ENCODE measurements around the gene LYPD3.

Gene LYPD3

DNA sequence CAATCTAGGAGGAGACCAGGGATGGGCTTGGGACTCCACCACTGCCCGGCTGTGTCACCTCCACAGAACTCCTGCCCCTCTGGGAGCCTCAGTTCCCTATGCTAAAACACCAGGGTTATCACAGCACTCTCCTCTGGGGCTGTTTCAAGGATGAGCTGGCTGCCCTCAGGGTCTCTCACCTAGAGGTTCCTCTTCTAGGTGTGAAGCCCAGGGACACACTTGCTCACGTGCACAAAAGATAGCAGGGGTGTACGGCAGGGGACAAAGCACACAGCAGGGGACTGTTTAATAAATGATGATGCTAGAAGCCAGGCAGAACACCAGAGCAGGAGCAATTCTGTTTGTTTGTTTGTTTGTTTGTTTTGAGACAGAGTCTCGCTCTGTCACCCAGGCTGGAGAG lies 16.8 kb upstream of the LYPD3 start:
- no peak overlapping the region for H3K4me3 ChIP-seq (ENCODE audit: low read depth, low read length)
- ChIA-PET CTCF (interaction anchor here (1.5 kb wide), 1 partner anchor 35 kb away, joined by 6 read pairs; no protein-coding TSS in a partner anchor), POLR2A (no interaction called here)
- TF ChIP-seq, protein P1, sequence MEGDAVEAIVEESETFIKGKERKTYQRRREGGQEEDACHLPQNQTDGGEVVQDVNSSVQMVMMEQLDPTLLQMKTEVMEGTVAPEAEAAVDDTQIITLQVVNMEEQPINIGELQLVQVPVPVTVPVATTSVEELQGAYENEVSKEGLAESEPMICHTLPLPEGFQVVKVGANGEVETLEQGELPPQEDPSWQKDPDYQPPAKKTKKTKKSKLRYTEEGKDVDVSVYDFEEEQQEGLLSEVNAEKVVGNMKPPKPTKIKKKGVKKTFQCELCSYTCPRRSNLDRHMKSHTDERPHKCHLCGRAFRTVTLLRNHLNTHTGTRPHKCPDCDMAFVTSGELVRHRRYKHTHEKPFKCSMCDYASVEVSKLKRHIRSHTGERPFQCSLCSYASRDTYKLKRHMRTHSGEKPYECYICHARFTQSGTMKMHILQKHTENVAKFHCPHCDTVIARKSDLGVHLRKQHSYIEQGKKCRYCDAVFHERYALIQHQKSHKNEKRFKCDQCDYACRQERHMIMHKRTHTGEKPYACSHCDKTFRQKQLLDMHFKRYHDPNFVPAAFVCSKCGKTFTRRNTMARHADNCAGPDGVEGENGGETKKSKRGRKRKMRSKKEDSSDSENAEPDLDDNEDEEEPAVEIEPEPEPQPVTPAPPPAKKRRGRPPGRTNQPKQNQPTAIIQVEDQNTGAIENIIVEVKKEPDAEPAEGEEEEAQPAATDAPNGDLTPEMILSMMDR (IDR thresholded peaks at IDR 0.05; ENCODE audit: insufficient read depth, low read length, missing control alignments) = no peak
- DNase-seq (ENCODE audit: low read depth, low spot score) = no peak

GRCh38 chr19:43481701-43482100 lies 16.3 kb upstream of the LYPD3 start:
- TF ChIP-seq, protein P1 (IDR thresholded peaks at IDR 0.05; ENCODE audit: insufficient read depth, low read length, missing control alignments) = no peak
- ChIA-PET CTCF (interaction anchor here (1.5 kb wide), 1 partner anchor 35 kb away, joined by 6 read pairs; no protein-coding TSS in a partner anchor), POLR2A (no interaction called here)
- DNase-seq (ENCODE audit: low read depth, low spot score) = no peak
- no peak overlapping the region for H3K4me3 ChIP-seq (ENCODE audit: low read depth, low read length)

- POLR2A ChIA-PET = no interaction called here
- no peak overlapping the region for H3K4me3 ChIP-seq (ENCODE audit: low read depth, low read length)
- TF ChIP-seq, protein P1 (IDR thresholded peaks at IDR 0.05; ENCODE audit: insufficient read depth, low read length, missing control alignments) = no peak
- CTCF ChIA-PET = interaction anchor here (3.4 kb wide), 1 partner anchor 33 kb away, joined by 16 read pairs; no protein-coding TSS in a partner anchor
- DNase-seq (ENCODE audit: low read depth, low spot score) = no peak
Measured at GRCh38 chr19:43480574-43480973, 15.2 kb upstream of the LYPD3 start.

- CTCF ChIA-PET = interaction anchor here (0.9 to 3.4 kb wide), 2 partner anchors 32 to 40 kb away, joined by 3 to 16 read pairs; no protein-coding TSS in a partner anchor
- POLR2A ChIA-PET = no interaction called here
- no peak overlapping the region for H3K4me3 ChIP-seq (ENCODE audit: low read depth, low read length)
- no peak for DNase-seq (ENCODE audit: low read depth, low spot score)
- TF ChIP-seq, protein P1 (IDR thresholded peaks at IDR 0.05; ENCODE audit: insufficient read depth, low read length, missing control alignments) = no peak
Measured at GRCh38 chr19:43479961-43480561, 14.7 kb upstream of the LYPD3 start.

- ChIA-PET POLR2A (no interaction called here), CTCF (interaction anchor here (0.9 to 3.4 kb wide), 2 partner anchors 31 to 40 kb away, joined by 3 to 16 read pairs; no protein-coding TSS in a partner anchor)
- H3K4me3 ChIP-seq (ENCODE audit: low read depth, low read length) = no peak overlapping the region
- no peak for DNase-seq (ENCODE audit: low read depth, low spot score)
- TF ChIP-seq, protein P1 (IDR thresholded peaks at IDR 0.05; ENCODE audit: insufficient read depth, low read length, missing control alignments) = no peak
Measured at GRCh38 chr19:43479226-43479625, 13.8 kb upstream of the LYPD3 start.

GRCh38 chr19:43478323-43478722 lies 12.9 kb upstream of the LYPD3 start:
- POLR2A ChIA-PET = no interaction called here
- TF ChIP-seq, protein P1 (IDR thresholded peaks at IDR 0.05; ENCODE audit: insufficient read depth, low read length, missing control alignments) = no peak
- no peak for DNase-seq (ENCODE audit: low read depth, low spot score)
- CTCF ChIA-PET = interaction anchor here (1.1 to 3.4 kb wide), 2 partner anchors 30 to 40 kb away, joined by 3 to 16 read pairs; no protein-coding TSS in a partner anchor
- no peak overlapping the region for H3K4me3 ChIP-seq (ENCODE audit: low read depth, low read length)

Data from AG04449 (cell line).